CD4-positive, alpha-beta T cell (primary cell): ENCODE measurements around the gene ATRNL1. TPM values are rescaled to one million over a fixed set of nuclear protein-coding genes. Genes with fewer than 3 reads are reported as not detected.
"Not testable (repeated sequence)": the region's sequence is repeated elsewhere in the genome, so short reads cannot be mapped to it uniquely, and the experiment has no call there.

Experiments used
- ATAC-seq: fragments of 200-7000 bp; cut with Tn5 transposase; one replicate; pipeline ENCODE4 v1.10.0; 2022; ENCODE audit warnings: mild to moderate bottlenecking; ENCODE audit not compliant: poor library complexity
- CTCF ChIA-PET: fragments of 350-600 bp; sonication (Branson Sonifier 250); formaldehyde crosslinking; loops from one replicate; lab custom pipeline; 2021; ENCODE audit warnings: antibody characterized with exemption, inconsistent platforms; lab: Charles Lee
- POLR2A ChIA-PET: fragments of 350-600 bp; sonication (Branson Sonifier 250); formaldehyde crosslinking; loops from one replicate; lab custom pipeline; 2021; ENCODE audit warnings: antibody characterized with exemption, inconsistent platforms; lab: Charles Lee
- DNase-seq, 14 experiments: peaks; one replicate each; pipeline ENCODE4 v3.0.0-alpha.2; 2013 to 2020; ENCODE audit warnings: mixed read lengths in 2 of 14
- H3K27ac ChIP-seq, 2 donors: one replicate each; pipeline versions ENCODE4 v1.5.1 to v1.7.0; 2013; ENCODE audit warnings: low read length in 2 of 2, low read depth in 1 of 2, mild to moderate bottlenecking in 1 of 2
- H3K27me3 ChIP-seq, 2 experiments: 1 replicate in 1 of 2; 2 replicates in 1 of 2; pipeline versions ENCODE4 v1.6.1 to v1.7.0; 2013; ENCODE audit warnings: low read length in 2 of 2, control low read depth in 1 of 2, mild to moderate bottlenecking in 1 of 2, moderate library complexity in 1 of 2; ENCODE audit not compliant: insufficient read depth in 2 of 2, control insufficient read depth in 1 of 2
- H3K36me3 ChIP-seq: one replicate; pipeline ENCODE4 v1.6.1; 2013; ENCODE audit warnings: low read length, control low read depth; ENCODE audit not compliant: insufficient read depth
- H3K4me1 ChIP-seq: one replicate; pipeline ENCODE4 v1.6.1; 2013; ENCODE audit warnings: low read length, control low read depth; ENCODE audit not compliant: insufficient read depth
- H3K4me3 ChIP-seq: one replicate; pipeline ENCODE4 v1.5.1; 2013; ENCODE audit warnings: mild to moderate bottlenecking, low read length, moderate library complexity
- H3K9me3 ChIP-seq, 2 experiments: 1 replicate in 1 of 2; 2 replicates in 1 of 2; pipeline versions ENCODE4 v1.6.1 to v1.7.0; 2013; ENCODE audit warnings: low read length in 2 of 2, mild to moderate bottlenecking in 2 of 2, control low read depth in 1 of 2, moderate library complexity in 1 of 2; ENCODE audit not compliant: control insufficient read depth in 1 of 2, insufficient read depth in 1 of 2
- H3K27ac Mint-ChIP-seq: one replicate; pipeline ENCODE4 v1.8.0; 2020; ENCODE audit warnings: mixed read lengths
- H3K27me3 Mint-ChIP-seq: one replicate; pipeline ENCODE4 v1.8.0; 2021; ENCODE audit warnings: mixed read lengths
- H3K36me3 Mint-ChIP-seq: one replicate; pipeline ENCODE4 v1.8.0; 2021; ENCODE audit warnings: low read depth, mixed read lengths
- H3K4me1 Mint-ChIP-seq: one replicate; pipeline ENCODE4 v1.8.0; 2021; ENCODE audit warnings: low read depth, mixed read lengths
- H3K4me3 Mint-ChIP-seq: one replicate; pipeline ENCODE4 v1.8.0; 2020; ENCODE audit warnings: mild to moderate bottlenecking, mixed read lengths
- H3K9me3 Mint-ChIP-seq: one replicate; pipeline ENCODE4 v1.8.0; 2020; ENCODE audit warnings: mixed read lengths
- intact Hi-C, 2 experiments: fragments of 100-400 bp; cut with DNase I in 1 of 2; cut with micrococcal nuclease in 1 of 2; formaldehyde crosslinking; loops; one replicate each; pipeline versions ENCODE4 v1.15.1 to v1.9.0; 2023 to 2025; cut with DNase I, micrococcal nuclease
- total RNA-seq, 174 experiments: library from RNA in 2 of 174; stranded (reverse) in 2 of 174; gene quantifications; one replicate each; pipeline ENCODE4 v1.2.3 and lab custom pipeline; 2021 to 2026
- TF ChIP-seq, protein P1 (sequence below): fragments of 200-600 bp; IDR thresholded peaks from one replicate; pipeline ENCODE4 v1.8.0; 2022; ENCODE audit warnings: antibody characterized with exemption, mild to moderate bottlenecking

The ATRNL1 gene
- total RNA-seq, 2 experiments from 2014 or later = not detected

DNA sequence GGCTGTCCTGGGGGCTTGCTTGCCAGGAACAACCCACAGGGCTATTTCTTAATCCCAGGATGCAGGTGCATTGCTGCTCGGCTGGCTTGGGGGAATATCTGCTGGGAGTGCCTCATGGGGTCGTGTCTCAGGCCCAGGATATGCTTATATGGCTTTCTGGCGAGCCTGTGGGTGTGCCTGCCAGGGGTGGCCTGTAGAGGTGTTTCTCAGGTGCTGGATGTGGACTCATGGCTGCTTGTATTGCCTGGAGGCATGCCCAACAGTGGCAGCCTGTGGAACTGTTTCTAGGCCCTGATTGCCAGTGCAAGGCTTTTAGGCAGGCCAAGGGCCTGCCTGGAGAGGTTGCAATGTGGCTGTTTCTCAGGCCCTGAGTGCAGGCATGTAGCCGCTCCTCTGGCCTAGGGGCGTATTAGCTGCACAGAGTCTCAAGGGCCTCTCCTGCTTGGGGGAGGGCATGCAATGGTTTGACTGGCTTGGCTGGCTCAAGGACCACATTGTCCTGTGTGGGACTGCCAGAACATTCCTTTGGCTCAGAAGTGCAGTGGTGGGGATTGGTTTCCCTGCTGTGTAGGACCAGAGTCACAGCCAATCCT is 202.1 kb downstream of the ATRNL1 start:
- Histone ChIP-seq H3K4me3 (no peak overlapping the region), H3K9me3 (peaks cover 12 to 21% of the 10 kb centered on the region in 2 experiments), H3K36me3 (no peaks in the 10 kb centered on the region), H3K4me1 (no peaks in the 10 kb centered on the region), H3K27ac (no peak overlapping the region), H3K27me3 (no peaks in the 10 kb centered on the region)
- Mint-ChIP-seq H3K27ac (no peak overlapping the region), H3K4me1 (no peaks in the 10 kb centered on the region), H3K9me3 (peaks cover 17% of the 10 kb centered on the region), H3K36me3 (no peaks in the 10 kb centered on the region), H3K27me3 (no peaks in the 10 kb centered on the region), H3K4me3 (no peak overlapping the region)
- intact Hi-C loops = no loop called here
- POLR2A ChIA-PET = no interaction called here
- CTCF ChIA-PET = no interaction called here
- TF ChIP-seq, protein P1, sequence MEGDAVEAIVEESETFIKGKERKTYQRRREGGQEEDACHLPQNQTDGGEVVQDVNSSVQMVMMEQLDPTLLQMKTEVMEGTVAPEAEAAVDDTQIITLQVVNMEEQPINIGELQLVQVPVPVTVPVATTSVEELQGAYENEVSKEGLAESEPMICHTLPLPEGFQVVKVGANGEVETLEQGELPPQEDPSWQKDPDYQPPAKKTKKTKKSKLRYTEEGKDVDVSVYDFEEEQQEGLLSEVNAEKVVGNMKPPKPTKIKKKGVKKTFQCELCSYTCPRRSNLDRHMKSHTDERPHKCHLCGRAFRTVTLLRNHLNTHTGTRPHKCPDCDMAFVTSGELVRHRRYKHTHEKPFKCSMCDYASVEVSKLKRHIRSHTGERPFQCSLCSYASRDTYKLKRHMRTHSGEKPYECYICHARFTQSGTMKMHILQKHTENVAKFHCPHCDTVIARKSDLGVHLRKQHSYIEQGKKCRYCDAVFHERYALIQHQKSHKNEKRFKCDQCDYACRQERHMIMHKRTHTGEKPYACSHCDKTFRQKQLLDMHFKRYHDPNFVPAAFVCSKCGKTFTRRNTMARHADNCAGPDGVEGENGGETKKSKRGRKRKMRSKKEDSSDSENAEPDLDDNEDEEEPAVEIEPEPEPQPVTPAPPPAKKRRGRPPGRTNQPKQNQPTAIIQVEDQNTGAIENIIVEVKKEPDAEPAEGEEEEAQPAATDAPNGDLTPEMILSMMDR = no peak
- DNase-seq = no peak
- ATAC-seq = no peak

DNA sequence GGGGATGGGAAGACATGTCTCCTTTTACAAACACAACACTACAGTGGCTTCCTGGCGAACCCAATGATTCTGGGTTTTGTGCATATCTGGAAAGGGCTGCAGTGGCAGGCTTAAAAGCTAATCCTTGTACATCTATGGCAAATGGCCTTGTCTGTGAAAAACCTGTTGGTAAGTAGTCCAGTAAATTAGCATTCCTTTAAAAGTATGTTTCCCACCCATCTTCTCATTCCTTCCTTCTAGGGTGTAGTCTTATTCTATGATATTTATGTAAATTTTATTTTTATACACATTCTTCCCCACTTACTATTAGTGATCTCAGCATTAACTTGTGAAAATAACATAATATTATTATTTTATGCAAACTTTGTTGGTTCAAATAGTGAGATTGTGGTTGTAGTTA is 206.9 kb downstream of the ATRNL1 start:
- H3K4me3 ChIP-seq = no peak overlapping the region
- H3K36me3 ChIP-seq = no peaks in the 10 kb centered on the region
- Mint-ChIP-seq H3K27me3 (no peaks in the 10 kb centered on the region), H3K4me1 (no peaks in the 10 kb centered on the region), H3K4me3 (no peak overlapping the region), H3K36me3 (no peaks in the 10 kb centered on the region), H3K27ac (no peak overlapping the region), H3K9me3 (no peaks in the 10 kb centered on the region)
- H3K27ac ChIP-seq = no peak overlapping the region
- TF ChIP-seq, protein P1 = no peak
- intact Hi-C loops = no loop called here
- no peak for DNase-seq
- CTCF ChIA-PET = no interaction called here
- H3K27me3 ChIP-seq = no peaks in the 10 kb centered on the region
- peaks cover 0 to 12% of the 10 kb centered on the region in 2 experiments for H3K9me3 ChIP-seq
- POLR2A ChIA-PET = no interaction called here
- no peak for ATAC-seq
- H3K4me1 ChIP-seq = no peaks in the 10 kb centered on the region

DNA sequence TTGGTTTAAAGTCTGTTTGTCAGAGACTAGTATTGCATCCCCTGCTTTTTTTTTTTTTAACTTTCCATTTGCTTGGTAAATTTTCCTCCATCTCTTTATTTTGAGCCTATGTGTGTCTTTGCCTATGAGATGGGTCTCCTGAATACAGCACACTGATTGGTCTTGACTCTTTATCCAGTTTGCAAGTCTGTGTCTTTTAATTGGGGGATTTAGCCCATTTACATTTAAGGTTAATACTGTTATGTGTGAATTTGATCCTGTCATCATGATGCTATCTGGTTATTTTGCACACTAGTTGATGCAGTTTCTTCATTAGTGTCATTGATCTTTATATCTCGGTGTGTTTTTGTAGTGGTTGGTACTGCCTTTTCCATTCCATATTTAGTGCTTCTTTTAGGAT is 226.5 kb downstream of the ATRNL1 start:
- H3K9me3 ChIP-seq, H3K27me3 Mint-ChIP-seq, H3K36me3 Mint-ChIP-seq, H3K27me3 ChIP-seq, H3K4me3 Mint-ChIP-seq, H3K4me1 ChIP-seq, ATAC-seq, H3K4me1 Mint-ChIP-seq, DNase-seq, H3K36me3 ChIP-seq, H3K27ac Mint-ChIP-seq, CTCF ChIA-PET, POLR2A ChIA-PET, H3K4me3 ChIP-seq, H3K27ac ChIP-seq, intact Hi-C loops: not testable (repeated sequence)
- H3K9me3 Mint-ChIP-seq = peaks cover 13% of the 10 kb centered on the region

DNA sequence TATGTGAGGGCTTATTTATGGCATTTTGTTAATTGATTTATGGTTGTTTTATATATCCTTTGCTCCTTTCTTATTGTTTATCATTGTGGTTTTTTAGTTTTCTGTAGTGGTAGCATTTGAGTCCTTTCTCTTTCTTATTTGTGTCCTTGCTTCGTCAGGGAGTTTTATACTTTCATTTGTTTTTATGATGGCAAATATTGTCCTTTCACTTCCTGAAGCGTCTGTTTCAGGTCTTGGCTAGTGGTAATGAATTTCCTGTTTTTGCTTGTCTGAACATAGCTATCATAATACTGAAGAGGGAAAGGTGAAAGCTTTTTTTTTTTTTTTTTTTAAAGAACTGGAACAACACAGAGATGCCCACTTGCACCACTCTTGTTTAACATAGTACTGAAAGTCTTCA is 228.2 kb downstream of the ATRNL1 start:
- Mint-ChIP-seq H3K27me3 (no peaks in the 10 kb centered on the region), H3K4me1 (no peaks in the 10 kb centered on the region), H3K4me3 (no peak overlapping the region), H3K36me3 (no peaks in the 10 kb centered on the region), H3K27ac (no peak overlapping the region), H3K9me3 (peaks cover 17% of the 10 kb centered on the region)
- no peaks in the 10 kb centered on the region for H3K27me3 ChIP-seq
- ATAC-seq (no peak), DNase-seq (no peak)
- ChIA-PET POLR2A (no interaction called here), CTCF (no interaction called here)
- no peaks in the 10 kb centered on the region for H3K4me1 ChIP-seq
- intact Hi-C loops = no loop called here
- H3K4me3 ChIP-seq = no peak overlapping the region
- H3K9me3 ChIP-seq = peaks cover 0 to 4% of the 10 kb centered on the region in 2 experiments
- H3K27ac ChIP-seq = no peak overlapping the region
- TF ChIP-seq, protein P1 = no peak
- no peaks in the 10 kb centered on the region for H3K36me3 ChIP-seq
